Ramos (cell line): ENCODE measurements around the gene C5orf58.

Experiments used
- in situ Hi-C: fragments of 300-500 bp; cut with MboI; formaldehyde crosslinking; loops from one replicate; pipeline ENCODE4 v1.14.3; 2022; ENCODE audit warnings: low sequenced_read_pairs; ENCODE audit not compliant: unreplicated experiment

The C5orf58 gene

DNA sequence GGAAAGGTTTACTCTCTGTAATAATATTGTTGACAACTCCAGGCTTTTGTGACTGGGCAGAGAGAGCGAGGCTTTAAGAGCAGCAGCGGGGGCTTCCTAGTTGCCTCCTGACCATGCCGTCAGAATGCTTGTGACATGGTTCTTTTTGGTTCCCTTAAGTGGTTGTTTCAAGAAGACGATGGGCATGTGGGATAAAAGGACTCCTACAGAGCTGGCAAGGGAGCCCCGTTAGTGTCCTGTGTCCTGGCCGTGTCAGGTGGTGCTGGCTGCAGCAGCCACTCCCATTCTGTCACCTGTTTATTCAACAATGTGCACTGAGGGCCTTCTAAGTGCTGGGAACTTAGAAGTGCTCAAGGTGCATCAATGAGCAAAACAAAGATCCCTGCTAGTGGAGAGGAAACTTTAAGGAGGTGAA lies 45.1 kb downstream of the C5orf58 start:
- in situ Hi-C loops = no loop called here

DNA sequence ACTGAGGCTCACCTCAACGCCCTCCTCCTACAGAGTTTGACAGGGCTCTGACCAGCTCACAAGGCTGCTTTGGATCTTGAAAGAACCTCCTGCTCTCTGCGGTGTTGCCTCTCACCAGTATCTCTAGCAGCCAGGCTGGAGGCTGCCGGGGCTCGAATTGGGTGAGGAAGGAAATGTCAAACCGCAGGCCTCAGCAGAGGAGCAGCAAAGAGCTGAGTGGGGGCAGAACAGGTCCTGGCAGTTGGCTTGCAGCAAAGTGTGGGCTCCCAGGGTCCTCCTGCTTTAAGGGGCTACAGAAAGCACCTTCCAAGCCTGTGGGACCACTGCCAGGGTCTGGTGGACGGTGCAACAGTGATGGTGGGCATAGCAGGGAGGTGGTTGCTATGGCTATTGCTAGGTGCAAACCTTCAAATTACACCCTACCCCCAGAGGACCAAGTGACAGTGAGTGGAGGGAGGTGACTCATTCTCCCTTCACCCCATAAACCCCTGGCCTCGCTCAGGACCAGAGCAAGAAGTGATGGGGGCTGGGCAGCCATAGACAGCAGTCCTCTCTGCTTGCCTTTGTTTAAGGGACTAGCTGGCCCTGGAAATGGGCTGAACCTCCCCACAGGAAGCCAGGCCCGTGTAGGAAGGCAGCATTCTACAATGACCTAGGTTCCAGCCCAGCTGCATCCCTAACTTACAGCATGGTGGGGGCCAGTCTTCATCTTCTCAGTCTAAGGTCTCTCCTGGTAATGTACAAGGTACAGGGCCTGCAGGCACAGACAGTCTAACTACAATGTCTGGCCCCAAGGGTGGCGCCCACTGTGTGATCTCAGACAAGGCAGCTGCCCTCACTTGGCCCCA lies 46.0 kb downstream of the C5orf58 start:
- in situ Hi-C loops = no loop called here

DNA sequence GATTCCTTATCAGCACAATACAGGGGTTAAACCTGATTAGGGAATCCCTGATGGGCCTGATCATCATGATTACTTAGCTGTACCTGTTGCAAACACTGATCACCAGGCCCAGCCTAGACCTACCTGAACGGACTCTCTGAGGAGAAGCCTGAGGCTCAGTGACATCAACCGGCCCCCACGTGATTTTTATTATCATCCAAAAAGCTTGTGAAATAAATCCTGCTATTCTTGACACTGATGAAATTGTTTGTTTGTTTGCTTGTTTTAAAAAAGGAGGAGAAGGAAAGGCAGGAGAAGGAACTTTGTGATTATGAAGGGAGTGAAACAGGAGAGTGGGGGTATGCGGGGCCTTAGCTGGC lies 46.7 kb downstream of the C5orf58 start:
- in situ Hi-C loops = no loop called here

DNA sequence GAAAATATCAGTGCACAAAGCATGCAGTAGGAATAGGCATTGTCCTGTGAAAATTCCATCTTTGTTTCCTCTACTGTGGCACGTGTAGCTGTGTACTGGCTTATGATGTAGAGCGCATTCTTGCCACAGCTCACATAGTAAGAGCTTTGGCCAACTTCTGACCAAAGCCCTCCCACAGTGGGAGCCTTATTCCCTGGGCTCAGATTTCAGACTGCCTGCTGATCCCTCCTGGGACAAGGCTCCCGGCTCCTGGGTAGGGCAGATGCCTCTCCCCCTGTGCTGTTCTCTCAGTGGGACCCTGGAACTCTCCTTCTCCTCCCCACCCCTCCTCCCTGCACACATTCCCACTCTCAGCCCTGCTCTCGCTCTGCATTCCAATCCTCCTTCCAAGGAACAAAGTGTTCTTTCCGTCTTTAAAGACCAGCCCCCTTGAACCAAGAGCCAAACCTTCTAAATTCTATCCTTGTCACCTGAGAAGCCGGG lies 47.3 kb downstream of the C5orf58 start:
- in situ Hi-C loops = no loop called here

DNA sequence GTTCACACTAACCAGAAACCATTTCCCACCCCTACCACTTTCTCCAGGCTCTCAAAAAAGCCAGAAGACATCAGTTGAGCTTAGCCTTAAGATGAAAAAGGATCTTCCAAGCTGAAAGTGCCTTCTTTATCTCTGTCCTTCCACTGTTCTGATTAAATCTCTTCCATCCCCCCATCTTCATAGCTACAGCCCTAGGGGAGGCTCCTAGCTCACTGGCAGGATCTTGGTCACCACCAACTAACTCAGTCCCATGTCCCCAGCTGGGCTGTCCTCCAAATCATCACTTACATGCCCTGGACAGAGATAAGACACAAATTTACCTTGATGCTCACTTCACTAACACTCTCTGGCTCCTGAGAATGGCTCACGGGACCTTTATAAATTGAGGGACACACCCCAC lies 50.5 kb downstream of the C5orf58 start:
- in situ Hi-C loops = no loop called here

DNA sequence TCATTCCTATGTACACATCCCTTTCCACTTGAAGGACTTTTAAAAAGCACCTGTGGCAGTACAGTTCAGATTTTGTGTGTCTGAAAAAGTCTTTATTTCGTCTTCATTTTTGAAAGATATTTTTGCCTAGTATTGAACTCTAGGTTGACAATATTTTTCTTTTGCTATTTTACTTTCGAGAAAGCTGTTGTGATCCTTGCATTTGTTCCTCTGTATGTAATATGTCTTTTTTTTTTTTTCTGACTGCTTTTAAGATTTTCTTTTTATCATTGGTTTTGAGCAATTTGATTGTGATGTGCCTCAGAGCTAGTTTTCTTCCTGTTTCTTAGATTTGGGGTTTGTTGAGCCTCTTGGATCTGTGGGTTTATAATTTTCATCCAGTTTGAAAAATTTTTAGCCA lies 51.4 kb downstream of the C5orf58 start:
- in situ Hi-C loops = no loop called here

DNA sequence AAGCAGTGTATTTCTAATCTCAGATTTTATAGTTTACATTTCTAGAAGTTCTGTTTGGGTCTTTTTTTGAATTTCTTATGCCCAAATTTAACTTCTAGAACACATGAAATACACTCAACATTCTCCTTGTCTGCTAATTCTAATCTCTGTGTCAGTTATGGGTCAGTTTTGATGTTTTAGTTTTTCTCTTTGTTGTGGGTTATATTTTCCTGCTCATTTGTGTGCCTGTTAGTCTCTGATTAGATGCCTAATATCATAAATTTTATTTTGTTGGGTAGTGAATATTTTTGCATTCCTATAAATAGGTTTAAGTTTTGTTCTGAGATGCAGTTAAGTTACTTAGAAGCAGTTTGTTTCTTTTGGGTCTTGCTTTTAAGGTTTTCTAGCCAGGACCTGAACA lies 52.4 kb downstream of the C5orf58 start:
- in situ Hi-C loops = no loop called here

DNA sequence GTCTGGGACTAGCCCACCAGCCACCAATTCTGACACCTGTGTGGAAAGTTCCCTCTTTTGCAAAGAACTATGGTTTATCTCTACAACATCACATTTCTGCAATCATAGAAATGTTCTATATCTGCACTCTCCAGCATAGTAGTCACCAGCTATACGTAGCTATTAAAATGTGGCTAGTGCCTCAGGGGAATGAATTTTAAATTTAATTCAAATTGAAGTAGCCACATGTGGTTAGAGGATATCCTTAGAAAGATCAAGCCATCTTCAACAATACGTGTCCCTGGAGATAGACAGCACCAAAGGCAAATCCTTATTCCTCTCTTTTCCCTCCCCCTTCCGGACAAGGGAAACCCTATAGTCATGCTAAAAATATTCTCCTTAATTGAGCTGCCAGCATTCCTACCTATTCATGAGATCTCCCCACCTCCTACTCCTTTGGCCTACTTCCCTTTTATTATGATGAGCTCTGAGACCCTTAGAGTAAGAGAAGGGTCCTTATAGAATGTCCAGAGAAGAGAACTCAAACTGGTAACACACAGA lies 53.7 kb downstream of the C5orf58 start:
- in situ Hi-C loops = no loop called here

DNA sequence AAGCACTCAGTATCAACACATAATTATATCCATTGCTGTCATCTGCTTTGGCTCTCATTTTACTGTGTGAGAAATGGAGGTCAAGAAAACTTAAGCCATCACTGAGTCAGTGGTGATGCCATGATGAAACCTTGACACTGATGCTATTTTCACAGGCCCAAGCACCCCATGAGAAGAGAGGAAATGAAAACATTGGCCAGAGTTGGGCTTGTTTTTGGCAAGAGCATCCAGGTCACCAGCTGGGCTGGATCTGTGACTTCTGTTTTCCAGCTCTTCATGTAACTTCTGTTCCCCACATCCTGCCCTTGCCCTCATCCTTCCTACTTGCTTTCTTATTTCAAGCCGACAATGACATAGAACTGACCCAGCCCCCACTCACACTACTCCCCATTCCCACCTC lies 54.7 kb downstream of the C5orf58 start:
- in situ Hi-C loops = no loop called here

DNA sequence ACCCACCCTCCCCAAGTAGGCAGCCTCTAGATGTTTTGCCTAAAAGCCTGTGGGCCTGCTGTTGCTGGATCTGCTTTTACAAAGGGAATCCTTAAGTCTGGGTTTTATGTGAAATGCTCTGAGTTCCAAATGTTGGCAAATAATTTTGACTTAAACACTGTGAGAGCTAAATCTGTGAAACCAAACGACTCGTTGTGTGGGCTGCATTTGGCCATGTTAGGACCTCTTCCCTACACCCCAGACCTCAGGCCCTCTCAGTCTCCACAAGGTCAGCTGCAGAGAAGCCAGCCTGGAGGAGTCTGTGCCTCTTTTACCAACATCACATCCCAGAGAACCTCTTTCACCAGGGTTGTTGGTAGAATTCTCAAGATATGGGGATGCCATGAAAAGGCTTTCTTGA lies 55.4 kb downstream of the C5orf58 start:
- in situ Hi-C loops = no loop called here

DNA sequence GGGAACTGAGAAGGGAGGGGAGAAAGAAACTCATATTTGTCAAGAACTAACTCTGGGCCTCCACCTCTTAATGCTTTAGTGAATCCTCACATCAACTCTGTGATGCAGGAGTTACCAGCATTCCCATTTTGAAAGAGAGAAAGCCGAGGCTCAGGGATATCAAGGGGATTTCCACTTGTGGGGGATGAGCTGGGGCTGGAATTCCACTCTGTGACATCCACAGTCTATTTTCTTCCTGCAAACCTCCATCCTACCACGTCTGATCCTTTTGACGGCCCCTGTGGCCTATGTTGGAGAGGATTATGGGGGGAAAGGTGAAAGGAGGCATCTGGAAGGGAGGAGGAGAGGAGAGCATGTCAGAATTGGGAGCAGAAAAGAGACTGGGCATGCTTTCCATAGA lies 55.8 kb downstream of the C5orf58 start:
- in situ Hi-C loops = no loop called here

DNA sequence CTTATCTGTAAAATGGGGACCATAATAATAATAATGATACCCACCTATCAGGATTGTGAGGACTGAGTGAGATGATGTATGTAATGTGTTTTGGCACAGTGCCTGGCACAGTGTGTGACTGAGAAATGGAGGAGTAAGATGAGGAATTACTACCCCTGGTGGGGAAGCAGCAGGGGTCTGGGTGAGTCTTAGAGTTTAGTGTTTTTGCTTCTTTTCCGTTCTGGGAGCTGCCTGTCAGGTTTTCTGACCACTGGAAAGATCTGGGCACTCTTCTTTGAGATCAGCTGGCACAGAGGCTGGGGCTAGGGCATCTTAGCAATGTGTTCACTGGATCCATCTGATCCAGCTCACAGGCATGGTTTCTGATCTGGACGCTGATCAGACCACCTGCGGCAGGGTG lies 56.3 kb downstream of the C5orf58 start:
- in situ Hi-C loops = no loop called here

DNA sequence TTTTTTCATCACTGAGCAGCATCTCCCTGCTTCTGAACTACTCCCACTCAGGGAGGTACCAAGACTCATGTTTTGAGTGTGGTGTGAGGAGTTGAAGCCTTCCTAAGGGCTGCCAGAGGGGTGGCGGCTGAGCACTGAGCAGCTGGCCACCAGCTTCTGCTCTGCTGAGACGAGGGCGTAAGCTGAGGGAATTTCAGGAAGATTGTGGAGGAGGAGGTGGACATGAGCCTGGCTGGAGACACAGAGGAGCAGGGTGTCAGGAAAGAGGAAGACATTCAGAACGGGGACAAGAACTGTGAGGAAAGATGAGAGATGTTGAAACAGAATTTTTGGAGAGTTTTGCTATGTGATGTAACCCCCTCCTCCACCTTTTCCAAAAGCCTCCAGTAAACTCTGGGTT lies 57.0 kb downstream of the C5orf58 start:
- in situ Hi-C loops = no loop called here

DNA sequence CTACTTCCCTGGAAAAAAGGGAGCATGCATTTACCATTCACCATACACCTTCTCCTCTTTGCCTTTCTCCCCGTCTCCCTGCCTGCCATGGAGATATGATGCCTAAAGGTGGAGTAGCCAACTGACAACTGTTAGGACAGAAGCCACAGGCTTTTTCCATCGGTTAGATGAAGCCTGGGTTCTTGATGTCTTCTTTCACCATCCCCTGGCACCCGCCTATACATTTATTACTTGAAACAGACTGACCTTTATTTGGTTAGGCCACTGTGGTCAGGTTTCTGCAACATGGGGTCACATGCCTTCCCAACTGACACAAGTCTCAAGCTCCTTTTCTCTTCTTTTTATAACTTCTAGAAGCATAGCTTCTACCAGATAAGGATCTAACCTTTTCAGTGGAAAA lies 57.7 kb downstream of the C5orf58 start:
- in situ Hi-C loops = no loop called here

DNA sequence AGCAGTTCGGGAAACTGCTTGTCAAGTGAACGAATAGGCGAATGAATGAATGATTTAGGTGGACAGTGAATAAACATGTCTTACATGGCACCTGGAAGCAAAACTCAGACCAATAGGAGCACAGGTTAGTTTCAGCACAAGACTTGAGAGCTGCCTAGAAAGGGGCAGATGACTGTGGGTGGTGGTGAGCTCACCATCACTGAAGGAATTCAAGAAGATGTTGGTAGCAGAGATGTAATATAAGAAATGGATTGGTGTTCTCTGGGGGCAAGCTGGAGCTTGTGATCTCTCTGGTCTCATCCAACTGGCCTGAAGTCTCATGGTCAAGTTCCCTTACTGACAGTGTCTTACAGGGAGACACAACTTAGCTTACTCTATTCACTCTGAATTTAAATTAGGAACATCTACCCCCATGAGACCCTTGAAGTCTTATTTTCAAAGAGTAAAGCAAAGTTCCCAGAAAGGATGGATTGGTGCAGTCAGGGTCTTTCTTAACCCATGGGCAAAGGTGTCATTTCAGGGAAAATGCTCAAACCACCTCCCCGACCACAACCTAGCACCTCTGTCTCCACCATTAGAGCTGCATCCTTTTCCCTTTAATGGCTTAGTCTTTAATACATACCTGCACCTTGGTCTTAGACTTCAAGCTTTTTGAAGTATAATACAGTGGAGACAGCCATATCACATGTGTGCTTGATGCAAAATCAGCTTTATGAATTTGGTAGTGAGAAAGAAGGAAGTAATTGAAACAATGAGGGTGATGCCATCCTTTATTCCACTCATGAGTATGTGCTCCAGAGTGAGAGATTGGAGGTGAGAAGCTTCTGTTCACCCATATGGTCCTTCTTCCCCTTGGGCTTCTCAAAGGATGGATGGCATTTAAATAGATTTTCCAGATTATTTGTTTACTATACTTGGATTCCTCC lies 59.7 kb downstream of the C5orf58 start:
- in situ Hi-C loops = no loop called here

DNA sequence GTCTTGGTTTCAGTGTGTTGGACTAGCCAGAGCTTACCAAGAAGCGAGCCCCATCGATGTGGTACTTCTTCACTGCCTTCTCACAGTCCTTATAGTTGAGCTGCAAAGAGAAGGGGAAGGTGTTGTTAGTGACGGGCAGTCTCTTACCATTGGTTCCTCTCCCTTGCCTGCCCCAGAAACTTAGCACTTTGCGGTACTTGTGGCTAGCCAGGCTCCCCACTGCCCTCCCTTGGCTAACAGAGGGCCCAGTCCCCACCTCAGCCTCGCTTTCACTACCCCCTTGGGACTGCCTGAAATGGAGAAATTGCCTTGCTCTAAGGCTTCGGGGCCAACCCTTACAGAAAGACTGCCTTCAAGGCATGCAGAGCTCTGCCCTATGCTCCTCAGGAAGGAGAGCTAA lies 60.5 kb downstream of the C5orf58 start:
- in situ Hi-C loops = no loop called here

DNA sequence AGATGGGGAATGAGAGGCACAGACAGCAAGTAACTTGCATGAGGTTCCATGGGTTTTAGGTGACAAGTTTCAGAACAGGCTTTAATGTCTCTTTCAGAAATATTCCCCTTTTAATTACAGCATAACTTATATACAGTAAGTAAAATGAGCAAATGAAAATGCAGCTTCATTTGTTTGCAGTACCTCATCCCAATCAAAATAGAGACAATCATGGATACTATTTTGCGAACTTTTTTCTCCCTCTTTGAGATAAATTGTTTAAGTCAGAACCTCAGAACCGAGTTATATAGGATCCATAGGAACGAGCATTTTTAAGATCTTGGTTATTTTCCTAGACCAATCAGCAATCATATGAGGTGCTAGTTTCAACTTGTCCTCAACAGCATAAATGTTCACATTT lies 61.3 kb downstream of the C5orf58 start:
- in situ Hi-C loops = no loop called here

DNA sequence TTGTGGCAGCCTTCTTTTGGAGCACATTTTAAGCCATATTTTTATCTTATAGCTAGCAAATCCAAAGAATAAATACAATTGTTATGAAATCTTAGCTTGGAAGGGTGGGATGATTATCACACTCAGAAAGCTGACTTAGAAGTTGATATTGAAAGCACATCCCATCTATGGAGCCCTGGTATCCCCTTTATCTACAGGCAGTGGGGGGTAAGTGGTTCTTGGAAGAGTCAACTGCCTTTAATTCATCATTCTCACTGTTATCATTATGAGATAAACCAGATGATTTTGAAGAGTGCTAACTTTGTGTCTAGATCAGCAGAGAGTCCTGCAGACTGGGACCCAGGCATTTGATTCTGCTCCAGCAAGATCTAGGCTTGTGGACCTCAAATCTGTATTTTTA lies 61.8 kb downstream of the C5orf58 start:
- in situ Hi-C loops = no loop called here
